Loucy (cell line): ENCODE data around the gene IARS2.

Experiments
- H2AFZ ChIP-seq: fragments of 200-600 bp; sonication (generic); 2 replicates; pipeline ENCODE4 v1.6.0; 2016; ENCODE audit warnings: antibody characterized with exemption, mild to moderate bottlenecking, low read length, moderate library complexity
- H3F3A ChIP-seq: fragments of 200-600 bp; 2 replicates; pipeline ENCODE4 v1.6.0; 2016; ENCODE audit warnings: antibody characterized with exemption, low read depth, mild to moderate bottlenecking
- H3K27me3 ChIP-seq: fragments of 200-600 bp; sonication (generic); 2 replicates; pipeline ENCODE4 v1.6.1; 2014; ENCODE audit warnings: low read length, mild to moderate bottlenecking; ENCODE audit not compliant: insufficient read depth, poor library complexity, severe bottlenecking
- H3K36me3 ChIP-seq: fragments of 200-600 bp; sonication (generic); 2 replicates; pipeline ENCODE4 v1.6.1; 2016; ENCODE audit warnings: low read length; ENCODE audit not compliant: insufficient read depth
- H3K4me1 ChIP-seq: fragments of 200-600 bp; sonication (generic); 2 replicates; pipeline ENCODE4 v1.5.1; 2014; ENCODE audit warnings: low read length, mild to moderate bottlenecking; ENCODE audit not compliant: insufficient read depth, poor library complexity, severe bottlenecking
- H3K4me2 ChIP-seq: fragments of 200-600 bp; sonication (generic); 2 replicates; pipeline ENCODE4 v1.6.0; 2014; ENCODE audit warnings: antibody characterized with exemption, low read length, low read depth, mild to moderate bottlenecking; ENCODE audit not compliant: poor library complexity, severe bottlenecking
- H3K4me3 ChIP-seq: fragments of 200-600 bp; sonication (generic); 2 replicates; pipeline ENCODE4 v1.5.1; 2014; ENCODE audit warnings: low read length, mild to moderate bottlenecking, mixed read lengths; ENCODE audit not compliant: poor library complexity, severe bottlenecking
- H3K79me2 ChIP-seq: fragments of 200-600 bp; sonication (generic); 2 replicates; pipeline ENCODE4 v1.6.1; 2014; ENCODE audit warnings: low read length; ENCODE audit not compliant: insufficient read depth
- H3K9ac ChIP-seq: fragments of 200-600 bp; sonication (generic); 2 replicates; pipeline ENCODE4 v1.6.0; 2014; ENCODE audit warnings: mild to moderate bottlenecking, low read depth, low read length, moderate library complexity; ENCODE audit not compliant: poor library complexity, severe bottlenecking
- H3K9me2 ChIP-seq: fragments of 200-600 bp; sonication (generic); replicated peaks from 2 replicates; pipeline ENCODE4 v1.6.1; 2016; ENCODE audit warnings: low read depth, low read length, mixed read lengths
- H3K9me3 ChIP-seq: fragments of 200-600 bp; sonication (generic); 2 replicates; pipeline ENCODE4 v1.6.1; 2014; ENCODE audit warnings: mild to moderate bottlenecking, antibody characterized with exemption, low read length, low read depth; ENCODE audit not compliant: insufficient read depth
- H4K20me1 ChIP-seq: fragments of 200-600 bp; sonication (generic); 2 replicates; pipeline ENCODE4 v1.6.0; 2014; ENCODE audit warnings: antibody characterized with exemption, low read length, mild to moderate bottlenecking; ENCODE audit not compliant: insufficient read depth, poor library complexity, severe bottlenecking
- CTCF ChIP-seq: fragments of 200-600 bp; sonication (generic); conservative IDR thresholded peaks from 2 replicates; pipeline ENCODE4 v1.5.1; 2014; ENCODE audit warnings: mild to moderate bottlenecking, antibody characterized with exemption, low read length
- EZH2phosphoT487 ChIP-seq: fragments of 200-600 bp; IDR thresholded peaks from 2 replicates; pipeline ENCODE4 v1.6.1; 2018; ENCODE audit warnings: antibody characterized with exemption, mild to moderate bottlenecking, moderate library complexity, borderline replicate concordance

Gene IARS2

DNA sequence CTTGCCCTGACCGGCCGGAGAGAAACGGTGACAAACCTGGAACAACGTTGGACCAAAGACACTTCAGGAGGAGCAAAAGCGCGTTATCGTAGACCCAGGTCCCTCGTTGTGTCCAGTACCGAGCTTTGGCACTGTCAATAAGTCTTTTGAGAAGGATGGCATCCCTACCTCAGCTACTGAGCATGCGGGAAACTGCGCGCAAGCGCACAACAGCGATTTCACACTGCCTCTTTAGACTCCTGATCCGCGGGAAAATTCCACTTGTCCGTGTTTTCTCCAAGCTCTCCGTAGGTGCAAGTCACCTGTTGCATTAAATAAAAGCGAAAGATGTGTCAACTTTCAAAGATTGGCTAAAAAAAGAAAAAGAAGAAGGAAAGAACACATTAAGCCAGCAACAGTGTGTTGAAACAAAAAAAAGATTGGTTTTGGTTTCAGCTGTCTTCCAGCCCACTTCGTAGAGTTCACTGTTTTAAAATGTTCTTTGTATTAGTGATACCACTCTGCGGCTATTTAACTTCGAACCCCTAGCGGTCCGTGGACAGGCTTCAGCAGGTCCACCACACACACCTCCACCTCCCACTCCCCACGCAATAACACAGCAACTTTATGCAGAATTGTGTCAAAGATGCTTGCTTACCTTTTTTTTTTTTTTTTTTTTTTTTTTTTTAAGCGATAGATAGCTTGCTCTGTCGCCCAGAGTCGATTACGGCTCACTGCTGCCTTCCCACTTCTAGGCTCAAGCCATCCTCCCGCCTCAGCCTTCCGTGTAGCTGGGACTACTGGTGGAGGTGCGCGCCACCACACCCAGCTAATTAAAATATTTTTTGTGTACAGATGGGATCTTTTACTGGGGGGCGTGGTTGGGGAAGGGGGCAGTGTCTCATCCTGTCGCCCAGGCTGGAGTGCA, 4.0 kb upstream of the IARS2 start, which contains the start of gene BPNT1:
TSS of gene BPNT1 (minus strand) at position 139 of the 907 bp plus-strand sequence. CDS start 9,942 bp downstream, outside the sequence.
- TF ChIP-seq CTCF (peak; percentile 31; the same call in 1 of the 2 replicates), EZH2phosphoT487 (no peak)

DNA sequence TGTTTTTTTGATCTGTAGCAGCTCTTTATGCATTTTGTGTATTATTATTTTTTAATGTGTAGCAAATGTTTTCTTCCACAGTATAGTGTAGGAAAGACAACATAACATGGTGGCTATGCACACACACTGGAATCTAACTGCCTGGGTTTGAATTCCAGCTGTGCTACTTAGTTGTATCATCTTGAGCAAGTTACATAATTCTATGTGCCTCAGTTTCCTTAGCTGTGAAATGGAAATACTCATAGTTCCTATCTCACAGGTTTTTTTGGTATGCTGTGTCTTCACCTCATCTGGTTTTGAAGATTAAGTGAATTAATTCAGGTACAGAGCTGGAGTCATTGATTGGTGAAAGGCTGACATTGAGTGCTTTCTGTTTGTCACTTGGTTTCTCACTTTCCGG, 1.2 kb upstream of the IARS2 start:
- no peak overlapping the region for H2AFZ ChIP-seq
- H3K9me3 ChIP-seq = no peaks in the 10 kb centered on the region
- no peaks in the 10 kb centered on the region for H3K36me3 ChIP-seq

More for the DNA sequence above, 4.0 kb upstream of the IARS2 start, which contains the start of gene BPNT1:
- Histone ChIP-seq H3K9ac (peak within 1 kb of the TSS; percentile 82), H3K27me3 (no peaks in the 10 kb centered on the region), H3K9me2 (no peaks in the 10 kb centered on the region), H3K79me2 (peaks cover 24% of the 10 kb centered on the region), H3F3A (no peaks in the 10 kb centered on the region; the same call in 1 of the 2 replicates), H2AFZ (peak within 1 kb of the TSS; percentile 90), H3K4me2 (peak within 1 kb of the TSS; percentile 78), H3K9me3 (no peaks in the 10 kb centered on the region), H3K4me1 (peaks cover 12% of the 10 kb centered on the region), H3K36me3 (no peaks in the 10 kb centered on the region), H3K4me3 (peak within 1 kb of the TSS; percentile 84), H4K20me1 (peaks cover 6% of the 10 kb centered on the region)

More for the DNA sequence above, 1.2 kb upstream of the IARS2 start:
- Histone ChIP-seq H3K9me2 (no peaks in the 10 kb centered on the region), H3K79me2 (peaks cover 46% of the 10 kb centered on the region), H3K4me2 (no peak overlapping the region), H3K9ac (no peak overlapping the region), H3K4me1 (peaks cover 22% of the 10 kb centered on the region), H3K4me3 (no peak overlapping the region), H4K20me1 (peaks cover 17% of the 10 kb centered on the region), H3K27me3 (no peaks in the 10 kb centered on the region), H3F3A (no peaks in the 10 kb centered on the region; the same call in 1 of the 2 replicates)
- TF ChIP-seq EZH2phosphoT487 (no peak), CTCF (no peak)
